Stimulated activated CD4-positive, alpha-beta T cell treated with anti-CD3 and anti-CD28 coated beads, Interleukin-4, amount 100 ng/mL, for 4 hours (primary cell): ENCODE data around the gene YY1.
"Not testable (repeated sequence)": the region's sequence is repeated elsewhere in the genome, so short reads cannot be mapped to it uniquely, and the experiment has no call there.

Experiments
- DNase-seq, 2 experiments: peaks; one replicate each; pipeline ENCODE4 v3.0.0-alpha.2; 2020

YY1 gene

GRCh38 chr14:100246809-100247428 lies 8.0 kb downstream of the YY1 start:
- no peak for DNase-seq

- no peak for DNase-seq
Observed at GRCh38 chr14:100250732-100251465, 12.0 kb downstream of the YY1 start.

- DNase-seq, result no peak
Observed at GRCh38 chr14:100252684-100253083, 13.7 kb downstream of the YY1 start.

GRCh38 chr14:100256339-100256895 lies 17.5 kb downstream of the YY1 start:
- no peak for DNase-seq

GRCh38 chr14:100261621-100262020 lies 22.7 kb downstream of the YY1 start:
- DNase-seq, result no peak

- DNase-seq, result no peak
Observed at GRCh38 chr14:100262545-100262944, 23.6 kb downstream of the YY1 start.

- DNase-seq, result no peak
Observed at GRCh38 chr14:100263141-100263540, 24.2 kb downstream of the YY1 start.

- DNase-seq, result no peak
Observed at GRCh38 chr14:100267990-100268389, 29.0 kb downstream of the YY1 start.

GRCh38 chr14:100268591-100269207 lies 29.8 kb downstream of the YY1 start:
- no peak for DNase-seq

- DNase-seq, result peak; percentile 15 to 16
Observed at GRCh38 chr14:100271247-100271939, 32.4 kb downstream of the YY1 start.

GRCh38 chr14:100274250-100274649 lies 35.3 kb downstream of the YY1 start:
- DNase-seq, result no peak

- DNase-seq, result no peak
Observed at GRCh38 chr14:100275214-100275613, 36.3 kb downstream of the YY1 start.

GRCh38 chr14:100278702-100279101 lies 39.8 kb downstream of the YY1 start:
- no peak for DNase-seq

- DNase-seq, result no peak
Observed at GRCh38 chr14:100279133-100279532, 40.2 kb downstream of the YY1 start.

- DNase-seq, result no peak
Observed at GRCh38 chr14:100279563-100279962, 40.6 kb downstream of the YY1 start.

- DNase-seq, result no peak
Observed at GRCh38 chr14:100281286-100282082, 42.5 kb downstream of the YY1 start.

- no peak for DNase-seq
Observed at GRCh38 chr14:100282083-100282350, 43.1 kb downstream of the YY1 start.

GRCh38 chr14:100282766-100283419 lies 43.9 kb downstream of the YY1 start:
- DNase-seq, result no peak

- not testable (repeated sequence) for DNase-seq
Observed at GRCh38 chr14:100283436-100283835, 44.5 kb downstream of the YY1 start.

GRCh38 chr14:100283984-100284881 lies 45.3 kb downstream of the YY1 start:
- DNase-seq, result no peak
